HG03520 (cell line): ENCODE measurements around the gene MTIF3.

Experiments used
- ATAC-seq: cut with Tn5 transposase; IDR thresholded peaks from one replicate; pipeline ENCODE4 v1.9.1; 2021; ENCODE audit warnings: mild to moderate bottlenecking, moderate library complexity; ENCODE audit not compliant: unreplicated experiment

The MTIF3 gene

GRCh38 chr13:27449936-27450828 lies at the start of gene MTIF3:
Gene MTIF3, minus strand, starts transcription at chr13:27450564. Its CDS starts 10,116 bp downstream, at chr13:27440448.
- peak; percentile 81 for ATAC-seq

GRCh38 chr13:27497563-27498230 lies 47.3 kb upstream of the MTIF3 start:
- ATAC-seq, result no peak

- ATAC-seq, result no peak
These were observed 46.3 kb upstream of the MTIF3 start for GRCh38 chr13:27496536-27497273.

- ATAC-seq, result no peak
These were observed 45.6 kb upstream of the MTIF3 start for GRCh38 chr13:27496006-27496405.

GRCh38 chr13:27495551-27495950 lies 45.2 kb upstream of the MTIF3 start:
- ATAC-seq, result no peak

- ATAC-seq, result no peak
These were observed 43.6 kb upstream of the MTIF3 start for GRCh38 chr13:27493981-27494380.

GRCh38 chr13:27489456-27489855 lies 39.1 kb upstream of the MTIF3 start:
- no peak for ATAC-seq

- ATAC-seq, result no peak
These were observed 37.4 kb upstream of the MTIF3 start for GRCh38 chr13:27487776-27488175.

GRCh38 chr13:27483421-27483820 lies 33.1 kb upstream of the MTIF3 start:
- no peak for ATAC-seq

- ATAC-seq, result peak; percentile 93
These were observed 32.6 kb upstream of the MTIF3 start for GRCh38 chr13:27482983-27483382.

- ATAC-seq, result no peak
These were observed 31.4 kb upstream of the MTIF3 start for GRCh38 chr13:27481766-27482165.

GRCh38 chr13:27476943-27477703 lies 26.8 kb upstream of the MTIF3 start:
- peak; percentile 75 for ATAC-seq

GRCh38 chr13:27474751-27475268 lies 24.4 kb upstream of the MTIF3 start:
- no peak for ATAC-seq

- ATAC-seq, result no peak
These were observed 22.6 kb upstream of the MTIF3 start for GRCh38 chr13:27472941-27473340.

GRCh38 chr13:27472441-27472840 lies 22.1 kb upstream of the MTIF3 start:
- ATAC-seq, result no peak

- no peak for ATAC-seq
These were observed 19.9 kb upstream of the MTIF3 start for GRCh38 chr13:27470075-27470820.

- no peak for ATAC-seq
These were observed 16.1 kb upstream of the MTIF3 start for GRCh38 chr13:27466513-27466912.

- ATAC-seq, result no peak
These were observed 15.2 kb upstream of the MTIF3 start for GRCh38 chr13:27465611-27466010.

GRCh38 chr13:27463500-27463899 lies 13.1 kb upstream of the MTIF3 start:
- ATAC-seq, result no peak
